GM18907 (cell line): ENCODE results near the gene SNX9.
"Not testable (repeated sequence)": the region's sequence is repeated elsewhere in the genome, so short reads cannot be mapped to it uniquely, and the experiment has no call there.

ENCODE experiments used
- ATAC-seq: cut with Tn5 transposase; IDR thresholded peaks from one replicate; pipeline ENCODE4 v1.9.1; 2021; ENCODE audit warnings: mild to moderate bottlenecking, moderate library complexity; ENCODE audit not compliant: unreplicated experiment

The SNX9 gene

GRCh38 chr6:157853902-157854502 lies 31.0 kb downstream of the SNX9 start:
- ATAC-seq, result no peak

DNA sequence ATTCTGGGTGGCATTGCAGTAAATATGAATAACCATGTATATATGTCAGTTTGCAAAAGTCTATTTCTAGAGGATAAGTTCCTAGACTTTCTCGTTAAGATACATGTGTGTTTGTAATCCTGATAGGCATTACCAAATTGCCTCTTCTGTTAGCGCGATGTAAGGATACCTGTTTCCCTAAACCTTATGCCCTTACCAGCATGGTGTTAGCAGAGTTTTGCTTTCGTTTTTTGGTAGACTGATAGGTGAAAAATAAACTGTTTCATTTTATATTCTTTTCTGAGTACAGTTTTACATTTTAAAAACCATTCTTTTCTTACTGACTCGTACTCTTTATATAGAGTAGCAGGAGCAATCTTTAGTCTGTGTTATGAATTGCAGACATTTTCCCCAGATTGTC lies 32.3 kb downstream of the SNX9 start:
- ATAC-seq, result no peak

- not testable (repeated sequence) for ATAC-seq
These were observed 32.8 kb downstream of the SNX9 start for GRCh38 chr6:157855804-157856203.

GRCh38 chr6:157858664-157859063 lies 35.6 kb downstream of the SNX9 start:
- not testable (repeated sequence) for ATAC-seq

DNA sequence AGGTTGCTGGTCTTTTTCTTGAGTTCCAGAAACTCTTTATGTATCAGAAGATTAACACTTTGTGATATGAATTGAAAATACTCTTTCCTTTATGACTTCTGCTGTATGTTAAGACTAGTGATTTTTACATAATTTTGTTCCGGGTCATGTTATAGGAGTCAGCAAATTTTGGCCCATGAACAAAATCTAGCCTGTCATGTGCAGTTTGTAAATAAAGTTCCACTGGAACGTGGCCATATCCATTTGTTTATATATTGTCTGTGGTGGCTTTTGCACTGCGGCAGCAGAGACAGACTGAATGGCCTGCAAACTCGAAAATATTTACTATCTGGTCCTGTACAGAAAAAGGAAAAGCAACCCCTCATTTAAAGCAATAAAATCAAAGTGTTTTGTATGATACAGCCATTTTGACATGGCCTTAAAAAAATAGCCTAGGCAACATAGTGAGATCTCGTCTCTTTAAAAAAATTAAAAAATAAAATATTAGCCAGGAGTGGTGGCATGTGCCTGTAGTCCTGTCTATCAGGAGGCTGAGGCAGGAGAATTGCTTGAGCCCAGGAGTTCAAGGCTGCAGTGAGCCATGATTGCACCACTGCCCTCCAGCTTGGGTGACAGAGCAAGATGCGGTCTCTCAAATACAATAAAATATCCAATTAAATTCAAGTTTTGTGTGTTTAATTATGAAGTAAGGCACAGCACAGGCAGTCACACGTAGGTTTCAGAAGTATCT lies 36.9 kb downstream of the SNX9 start:
- ATAC-seq, result no peak

GRCh38 chr6:157860505-157860991 lies 37.5 kb downstream of the SNX9 start:
- ATAC-seq, result no peak

DNA sequence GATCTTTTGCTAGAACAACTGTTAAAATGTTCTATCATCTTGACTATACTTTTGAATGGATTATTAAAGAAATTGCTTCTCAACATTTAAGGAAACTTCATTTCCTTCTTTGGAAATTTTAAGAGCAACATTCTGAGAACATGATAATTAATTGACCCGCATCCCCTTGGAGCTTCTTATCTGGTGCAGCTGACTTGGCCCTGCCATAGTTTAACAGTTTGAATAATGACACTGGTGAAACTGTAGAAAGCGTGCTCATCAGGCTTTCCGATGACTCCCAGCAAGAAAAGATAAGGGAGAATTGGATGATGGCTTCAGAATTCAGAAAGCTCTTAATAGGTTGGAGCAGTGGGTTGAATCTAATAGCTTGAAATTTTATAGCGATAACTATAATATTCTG lies 38.1 kb downstream of the SNX9 start:
- ATAC-seq, result no peak

DNA sequence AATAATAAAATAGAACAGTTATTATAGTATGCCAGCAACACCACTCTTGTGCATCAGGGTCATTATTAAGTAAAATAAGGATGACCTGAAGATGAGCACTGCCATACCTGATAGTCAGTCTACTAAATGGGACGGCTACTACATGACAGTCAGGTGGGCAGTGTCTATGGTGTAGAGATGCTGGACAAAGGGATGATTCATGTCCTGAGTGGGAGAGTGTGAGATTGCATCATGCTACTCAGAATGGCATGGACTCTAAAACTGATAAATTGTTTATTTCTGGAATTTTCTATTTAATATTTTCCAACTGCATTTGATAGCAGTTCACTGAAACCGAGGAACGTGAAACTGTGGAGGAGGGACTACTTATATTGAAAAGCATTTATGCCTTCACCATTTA lies 38.8 kb downstream of the SNX9 start:
- ATAC-seq, result no peak

- ATAC-seq, result no peak
These were observed 39.7 kb downstream of the SNX9 start for GRCh38 chr6:157862706-157863105.

DNA sequence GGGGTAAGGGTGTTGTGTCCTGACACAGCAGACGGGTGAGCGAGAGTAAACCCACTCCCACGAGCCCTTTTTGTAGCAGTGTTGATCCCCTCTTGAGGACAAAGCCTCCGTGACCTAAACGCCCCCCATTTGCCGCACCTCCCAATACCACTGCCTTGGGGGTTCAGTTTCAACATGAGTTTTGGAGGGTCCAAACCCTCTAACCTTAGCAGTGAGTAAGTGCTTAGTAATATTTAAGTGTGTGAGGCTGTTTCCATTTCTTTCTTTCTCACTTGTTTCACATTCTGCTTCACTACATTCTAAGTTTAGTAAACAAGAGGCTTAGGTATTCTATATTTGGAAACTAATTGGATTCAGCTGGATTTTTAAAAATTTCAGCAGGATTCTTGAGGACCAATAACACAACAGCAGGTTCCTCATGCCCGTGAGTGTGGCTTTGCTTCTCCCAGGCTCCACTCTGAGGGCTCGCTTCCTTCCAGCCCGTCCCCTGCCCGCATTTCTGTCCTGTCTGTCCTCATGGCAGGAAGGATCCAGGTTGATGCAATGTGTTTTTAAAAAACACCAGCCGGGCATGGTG lies 41.2 kb downstream of the SNX9 start:
- ATAC-seq, result no peak

DNA sequence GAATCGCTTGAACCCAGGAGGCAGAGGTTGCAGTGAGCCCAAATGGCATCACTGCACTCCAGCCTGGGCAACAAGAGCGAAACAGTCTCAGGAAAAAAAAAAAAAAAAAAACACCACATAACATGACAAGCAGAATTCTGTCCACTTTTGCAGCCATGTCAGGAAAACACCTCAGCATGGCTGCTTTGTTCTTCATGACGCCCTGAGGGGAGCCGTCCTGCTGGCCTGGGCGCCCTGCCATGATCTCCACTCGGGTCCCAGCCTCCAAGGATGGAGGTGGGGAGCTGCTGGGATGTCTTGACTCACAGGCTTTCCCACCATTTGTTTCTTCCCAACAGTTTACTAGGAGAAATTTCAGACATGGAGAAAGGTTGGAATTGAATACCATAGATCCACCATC lies 42.2 kb downstream of the SNX9 start:
- no peak for ATAC-seq

- no peak for ATAC-seq
These were observed 44.1 kb downstream of the SNX9 start for GRCh38 chr6:157867155-157867559.

- no peak for ATAC-seq
These were observed 44.9 kb downstream of the SNX9 start for GRCh38 chr6:157867981-157868380.

- no peak for ATAC-seq
These were observed 45.8 kb downstream of the SNX9 start for GRCh38 chr6:157868835-157869234.

DNA sequence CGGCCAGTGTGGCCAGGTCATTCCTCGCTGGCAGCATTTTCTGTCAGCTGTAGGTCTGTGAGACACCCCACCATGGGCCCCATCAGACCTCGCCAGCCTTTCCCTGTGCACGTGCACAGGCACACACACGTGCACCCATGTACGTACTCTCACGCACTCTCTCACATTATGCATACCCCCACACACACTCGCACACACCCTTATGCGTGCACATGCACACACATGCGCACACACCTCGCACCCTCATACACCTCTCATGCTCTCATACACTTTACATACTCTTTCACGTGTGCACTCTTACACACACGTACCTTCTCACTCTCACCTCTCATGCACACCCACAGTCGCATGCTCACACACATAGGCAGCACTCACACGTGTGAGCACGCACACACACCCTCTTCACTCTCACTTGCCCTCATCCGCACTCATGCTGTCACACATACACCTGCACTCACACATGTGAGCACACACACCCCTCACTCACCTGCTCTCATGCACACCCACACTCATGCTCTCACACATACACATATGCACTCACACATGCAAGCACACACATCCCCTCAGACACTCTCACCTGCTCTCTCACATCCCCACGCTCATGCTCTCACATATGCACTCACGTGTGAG lies 46.7 kb downstream of the SNX9 start:
- ATAC-seq, result no peak

DNA sequence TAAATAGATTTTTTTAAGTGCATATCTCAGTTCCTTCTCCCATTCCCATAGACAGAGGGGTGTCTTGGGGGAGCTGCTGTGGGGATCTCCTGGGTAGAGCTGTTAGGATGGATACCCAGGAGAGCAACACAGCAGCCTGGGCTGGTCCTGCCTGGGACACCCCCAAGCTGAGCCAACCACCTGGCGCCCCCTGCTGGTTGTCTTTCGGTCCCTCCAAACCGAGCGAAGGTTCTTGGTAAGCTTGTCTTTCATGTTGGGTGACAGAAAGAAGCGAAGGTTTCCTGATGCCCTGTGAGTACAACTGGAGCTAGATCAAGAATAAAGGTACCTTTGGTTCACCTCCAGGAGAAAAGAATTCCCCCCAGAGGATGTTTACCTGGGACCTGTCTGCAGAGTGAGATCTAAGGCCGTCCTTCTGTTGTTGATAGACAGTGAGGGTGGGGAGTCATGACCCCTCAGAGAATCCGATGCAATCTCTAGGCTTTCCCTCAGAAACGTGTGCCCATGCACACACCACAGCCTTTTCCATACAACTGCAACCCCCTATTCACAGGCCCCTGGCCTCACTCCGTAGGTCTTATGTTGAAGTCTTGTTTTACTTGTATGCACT lies 50.8 kb downstream of the SNX9 start:
- peak; percentile 54 for ATAC-seq

GRCh38 chr6:157877149-157877548 lies 54.1 kb downstream of the SNX9 start:
- no peak for ATAC-seq

GRCh38 chr6:157877573-157878438 lies 54.8 kb downstream of the SNX9 start:
- ATAC-seq, result no peak

DNA sequence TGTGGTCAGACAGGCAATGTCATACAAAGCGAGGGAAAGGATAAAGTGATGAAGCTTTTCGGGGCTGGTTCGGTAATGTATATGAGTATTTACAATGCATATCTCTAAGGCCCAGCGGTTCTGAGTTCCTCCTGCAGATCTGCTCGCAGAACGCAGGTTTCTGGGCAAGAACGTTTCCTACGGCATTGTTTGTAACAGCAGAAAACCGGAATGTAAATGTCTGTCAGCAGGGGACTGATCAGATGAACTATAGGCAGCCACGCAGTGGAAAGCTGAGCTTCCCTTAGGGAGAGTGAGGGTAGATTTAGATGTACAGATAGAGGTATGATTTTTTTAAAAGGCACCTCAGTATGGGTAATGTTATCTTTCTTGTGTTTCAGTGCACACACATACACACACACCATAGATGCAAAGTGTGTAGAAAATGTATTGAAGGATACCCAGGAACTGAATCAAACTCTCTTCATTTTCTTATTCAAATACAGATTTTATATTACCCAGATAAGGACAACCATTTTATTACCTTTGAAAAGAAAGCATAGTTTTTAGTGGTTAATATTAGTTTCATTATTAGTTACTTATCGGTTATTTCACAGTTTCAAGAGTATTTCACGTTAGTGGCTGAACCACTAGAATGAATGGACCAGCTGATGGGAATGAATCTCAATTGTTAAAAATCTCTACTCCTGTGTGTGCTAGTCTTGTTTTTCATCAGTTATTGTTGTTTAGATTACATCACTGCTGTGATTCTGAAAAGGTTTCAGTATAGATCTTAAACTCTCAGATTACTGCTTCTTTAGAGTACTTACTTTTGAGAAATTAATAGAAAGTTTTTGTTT lies 56.2 kb downstream of the SNX9 start:
- ATAC-seq, result peak; percentile 82

DNA sequence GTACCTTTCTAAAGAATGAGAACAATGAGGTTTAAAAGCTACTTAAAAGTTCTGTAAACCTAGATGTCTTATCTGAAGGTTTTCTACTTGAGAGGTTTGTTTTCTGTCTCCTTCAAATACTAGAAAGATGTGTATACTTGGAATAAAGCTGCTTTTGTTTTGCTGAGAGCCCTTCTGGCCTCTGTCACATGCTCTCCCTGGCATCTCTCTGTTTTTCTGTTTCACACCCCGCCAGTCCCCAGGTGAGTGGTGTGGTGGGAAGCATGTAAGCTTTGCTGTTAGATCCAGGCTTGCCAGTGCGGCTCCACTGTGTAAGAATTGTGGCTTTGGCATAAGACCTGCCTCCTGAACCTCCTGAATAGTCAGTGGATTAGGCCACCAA lies 56.8 kb downstream of the SNX9 start:
- ATAC-seq, result peak; percentile 52
